Measurements from ENCODE around the gene PHLDA1.

GRCh38 chr12:75982979-75983660 is 48.5 kb downstream of the PHLDA1 start:
- TF ChIP-seq REST (IDR thresholded peaks at IDR 0.05; ENCODE audit: unreplicated experiment) = no peak
- no peak for TF ChIP-seq CTCF (conservative IDR thresholded peaks at IDR 0.05; ENCODE audit: low read depth in 2 of 2)
- no peak for TF ChIP-seq EZH2 (IDR thresholded peaks at IDR 0.05; ENCODE audit: low read depth, unreplicated experiment)
- no peak for TF ChIP-seq POLR2AphosphoS5 (IDR thresholded peaks at IDR 0.05; ENCODE audit: low read depth)
- TF ChIP-seq CREB1 (CRISPR knock-in tag; IDR thresholded peaks at IDR 0.05; ENCODE audit: low read depth) = no peak
- TF ChIP-seq EZH2phosphoT487 (IDR thresholded peaks at IDR 0.05; ENCODE audit: unreplicated experiment) = no peak
- TF ChIP-seq ZNF331 (CRISPR knock-in tag; IDR thresholded peaks at IDR 0.05; ENCODE audit: low read depth) = no peak
- TF ChIP-seq ETS1 (IDR thresholded peaks at IDR 0.05) = no peak
